Endothelial cell of umbilical vein (primary cell): ENCODE data around the gene SH3RF1. TPM values are rescaled to one million over a fixed set of nuclear protein-coding genes. Genes with fewer than 3 reads are reported as not detected.

Source experiments
- BruUV-seq: library from RNA; stranded (reverse); fragments of 400-500 nt; replicated peaks from 2 replicates; lab custom pipeline; 2021; lab: Mats Ljungman, UMichigan
- CTCF ChIA-PET: fragments of 300-600, 350-600 bp; sonication (Branson Sonifier 250); formaldehyde crosslinking; loops from one replicate; lab custom pipeline; 2021; ENCODE audit warnings: antibody characterized with exemption, inconsistent platforms; lab: Charles Lee
- POLR2A ChIA-PET: fragments of 300-600, 350-600 bp; sonication (Branson Sonifier 250); formaldehyde crosslinking; loops from one replicate; lab custom pipeline; 2021; ENCODE audit warnings: antibody characterized with exemption, inconsistent platforms; lab: Charles Lee
- DNase-seq: peaks from one replicate; pipeline ENCODE4 v3.0.0-alpha.2; 2011; ENCODE audit warnings: low read depth, low spot score
- FAIRE-seq: peaks from 2 replicates; lab custom pipeline; 2011; peaks lifted over from hg19 to GRCh38; lab: Jason Lieb, UNC
- H2AFZ ChIP-seq: 2 replicates; pipeline ENCODE4 v1.6.0; 2012; ENCODE audit warnings: low read depth, low read length, control low read depth, inconsistent platforms
- H3K27ac ChIP-seq: 2 replicates; pipeline ENCODE4 v1.5.1; 2011; ENCODE audit warnings: low read depth, mild to moderate bottlenecking, control low read depth, low read length, moderate library complexity; ENCODE audit not compliant: insufficient read depth
- H3K27me3 ChIP-seq, 2 experiments: 2 replicates each; pipeline versions ENCODE4 v1.6.0 to v1.6.1; 2011; ENCODE audit warnings: low read length in 2 of 2, mixed read lengths in 1 of 2; ENCODE audit not compliant: control insufficient read depth in 2 of 2, insufficient read depth in 2 of 2
- H3K36me3 ChIP-seq, 2 experiments: 2 replicates in 1 of 2; 3 replicates in 1 of 2; pipeline ENCODE4 v1.5.1; 2011; ENCODE audit warnings: low read length in 2 of 2, mild to moderate bottlenecking in 1 of 2, moderate library complexity in 1 of 2; ENCODE audit not compliant: control insufficient read depth in 2 of 2, insufficient read depth in 2 of 2; ENCODE audit errors: extremely low read depth in 1 of 2
- H3K4me1 ChIP-seq: 3 replicates; pipeline ENCODE4 v1.5.1; 2011; ENCODE audit warnings: mild to moderate bottlenecking, low read length; ENCODE audit not compliant: control insufficient read depth, insufficient read depth; ENCODE audit errors: extremely low read depth
- H3K4me2 ChIP-seq: 2 replicates; pipeline ENCODE4 v1.6.1; 2011; ENCODE audit warnings: low read length, control low read depth, mixed read lengths; ENCODE audit not compliant: insufficient read depth
- H3K4me3 ChIP-seq, 3 experiments: fragments of 200-600 bp in 1 of 3; sonication (generic), shearing (Covaris generic) in 1 of 3; replicated peaks in 1 of 3; 2 replicates each; pipeline ENCODE4 v1.5.1; 2011 to 2016; ENCODE audit warnings: control low read depth in 3 of 3, low read length in 3 of 3, mild to moderate bottlenecking in 2 of 3, inconsistent platforms in 1 of 3, low read depth in 1 of 3, moderate library complexity in 1 of 3; ENCODE audit not compliant: insufficient read depth in 1 of 3
- H3K79me2 ChIP-seq: 2 replicates; pipeline ENCODE4 v1.6.0; 2012; ENCODE audit warnings: low read length, inconsistent platforms; ENCODE audit not compliant: control insufficient read depth, insufficient read depth
- H3K9ac ChIP-seq: replicated peaks from 2 replicates; pipeline ENCODE3; 2011; ENCODE audit warnings: low read length, control low read depth; ENCODE audit not compliant: insufficient read depth; ENCODE audit errors: extremely low read depth
- H3K9me1 ChIP-seq: replicated peaks from 3 replicates; pipeline ENCODE4 v1.6.0; 2011; ENCODE audit warnings: mild to moderate bottlenecking, low read length; ENCODE audit not compliant: control insufficient read depth, insufficient read depth; ENCODE audit errors: extremely low read depth
- H3K9me3 ChIP-seq: replicated peaks from 2 replicates; pipeline ENCODE4 v1.5.1; 2012; ENCODE audit warnings: low read length, inconsistent platforms; ENCODE audit not compliant: control insufficient read depth, insufficient read depth
- H4K20me1 ChIP-seq: replicated peaks from 2 replicates; pipeline ENCODE3; 2011; ENCODE audit warnings: mild to moderate bottlenecking, low read length; ENCODE audit not compliant: control insufficient read depth, insufficient read depth; ENCODE audit errors: extremely low read depth
- CTCF ChIP-seq, 2 donors: IDR thresholded peaks; 1 replicate in 1 of 2; 2 replicates in 1 of 2; pipeline ENCODE4 v1.5.1; 2011; ENCODE audit warnings: low read length in 2 of 2, mild to moderate bottlenecking in 2 of 2, moderate library complexity in 2 of 2, control low read depth in 1 of 2, inconsistent platforms in 1 of 2, low read depth in 1 of 2; ENCODE audit not compliant: insufficient read depth in 1 of 2; ENCODE audit errors: extremely low read depth in 1 of 2
- EZH2 ChIP-seq: IDR thresholded peaks from 2 replicates; pipeline ENCODE4 v1.6.1; 2012; ENCODE audit warnings: borderline replicate concordance, low read depth, mild to moderate bottlenecking, moderate library complexity, low read length, inconsistent platforms; ENCODE audit not compliant: severe bottlenecking
- JUN ChIP-seq: IDR thresholded peaks from 2 replicates; pipeline ENCODE4 v1.6.1; 2011; ENCODE audit warnings: borderline replicate concordance, low read depth; ENCODE audit not compliant: insufficient read length, insufficient read depth
- MAX ChIP-seq: IDR thresholded peaks from 2 replicates; pipeline ENCODE4 v1.6.1; 2011; ENCODE audit not compliant: insufficient read depth, insufficient read length
- POLR2A ChIP-seq: IDR thresholded peaks from 2 replicates; pipeline ENCODE4 v1.6.1; 2012; ENCODE audit warnings: low read depth, mild to moderate bottlenecking, control low read depth, low read length
- dilution Hi-C: fragments of 300-500 bp; cut with MboI; formaldehyde crosslinking; loops from one replicate; pipeline ENCODE4 v1.15.0; 2019; ENCODE audit warnings: low sequenced_read_pairs; ENCODE audit not compliant: extremely low pct_ligation_motif_present
- intact Hi-C: fragments of 100-400 bp; cut with micrococcal nuclease; formaldehyde crosslinking; loops from one replicate; pipeline ENCODE4 v1.10.0; 2022
- polyA plus RNA-seq, 4 experiments: library from polyadenylated mRNA; depleted of rRNA in 3 of 4; stranded (reverse) in 3 of 4; unstranded in 1 of 4; fragments of >200 nt; gene quantifications; 2 replicates each; pipeline versions ENCODE4 v1.2.1 to v1.2.3, GENCODE V29; 2011 to 2012; ENCODE audit warnings: missing spikeins in 1 of 4
- total RNA-seq: library from RNA; stranded (reverse); gene quantifications from 2 replicates; pipeline ENCODE4 v1.2.3, GENCODE V29; 2021

Gene SH3RF1
- total and polyA plus RNA-seq, 2 donors (not counting 3 experiments of a cell fraction or from before 2014, with no cell fraction given) = 16.2 to 24.9 TPM

GRCh38 chr4:169121861-169122382, 148.8 kb downstream of the SH3RF1 start:
- no peak for TF ChIP-seq JUN
- TF ChIP-seq MAX = no peak
- Histone ChIP-seq H3K27ac (no peak overlapping the region), H3K27me3 (no peaks in the 10 kb centered on the region), H3K4me2 (no peak overlapping the region), H3K36me3 (peaks cover 10 to 11% of the 10 kb centered on the region in 2 experiments), H2AFZ (no peak overlapping the region), H3K4me3 (no peak overlapping the region), H3K4me1 (peaks cover 13% of the 10 kb centered on the region), H4K20me1 (no peaks in the 10 kb centered on the region), H3K9me1 (no peaks in the 10 kb centered on the region), H3K79me2 (no peaks in the 10 kb centered on the region), H3K9ac (no peak overlapping the region), H3K9me3 (no peaks in the 10 kb centered on the region)
- FAIRE-seq (no peak), DNase-seq (no peak)
- intact Hi-C loops (no loop called here), dilution Hi-C loops (no loop called here)
- BruUV-seq = no TSS peak
- ChIA-PET POLR2A (no interaction called here), CTCF (no interaction called here)

- Histone ChIP-seq H3K9me3 (no peaks in the 10 kb centered on the region), H3K4me2 (no peak overlapping the region), H4K20me1 (no peaks in the 10 kb centered on the region), H3K9ac (no peak overlapping the region), H3K27me3 (no peaks in the 10 kb centered on the region), H3K27ac (no peak overlapping the region), H3K36me3 (peaks cover 11 to 13% of the 10 kb centered on the region in 2 experiments), H3K4me1 (peaks cover 26% of the 10 kb centered on the region), H2AFZ (no peak overlapping the region), H3K79me2 (no peaks in the 10 kb centered on the region), H3K4me3 (no peak overlapping the region), H3K9me1 (no peaks in the 10 kb centered on the region)
- FAIRE-seq (no peak), DNase-seq (no peak)
- TF ChIP-seq CTCF (IDR thresholded peaks at IDR 0.05; ENCODE audit: extremely low read depth in 1 of 2, insufficient read depth in 1 of 2, low read depth in 1 of 2, low read length in 2 of 2) = no peak
- TF ChIP-seq EZH2 = no peak
- no peak for TF ChIP-seq POLR2A
- no peak for TF ChIP-seq MAX
- no peak for TF ChIP-seq JUN
- dilution Hi-C loops = no loop called here
- BruUV-seq = no TSS peak
- intact Hi-C loops = no loop called here
- ChIA-PET CTCF (interaction anchor here (1.0 to 2.5 kb wide), 2 partner anchors 17 to 38 kb away, joined by 3 to 5 read pairs; no protein-coding TSS in a partner anchor), POLR2A (interaction anchor here (0.5 kb wide), 1 partner anchor 37 kb away, joined by 3 read pairs; no protein-coding TSS in a partner anchor)
These were observed 150.1 kb downstream of the SH3RF1 start for GRCh38 chr4:169120624-169121023.
